ES-I3 (cell line): ENCODE data around the gene CR1L.
"Not testable (repeated sequence)": the region's sequence is repeated elsewhere in the genome, so short reads cannot be mapped to it uniquely, and the experiment has no call there.

ENCODE experiments used
- H3K36me3 ChIP-seq: 2 replicates; pipeline ENCODE4 v1.6.1; 2013; ENCODE audit warnings: mild to moderate bottlenecking, low read length, control low read depth, moderate library complexity; ENCODE audit not compliant: insufficient read depth
- H3K4me1 ChIP-seq: 2 replicates; pipeline ENCODE4 v1.6.1; 2013; ENCODE audit warnings: mild to moderate bottlenecking, control low read depth, low read length; ENCODE audit not compliant: insufficient read depth
- H3K9ac ChIP-seq: 2 replicates; pipeline ENCODE4 v1.6.1; 2013; ENCODE audit warnings: low read depth, mild to moderate bottlenecking, low read length, moderate library complexity
- H3K9me3 ChIP-seq: 2 replicates; pipeline ENCODE4 v1.6.1; 2013; ENCODE audit warnings: mild to moderate bottlenecking, low read length, moderate library complexity; ENCODE audit not compliant: control insufficient read depth, insufficient read depth

The CR1L gene

GRCh38 chr1:207753611-207754010 is 108.7 kb downstream of the CR1L start:
- Histone ChIP-seq H3K4me1 (peaks cover 24% of the 10 kb centered on the region), H3K9me3 (no peaks in the 10 kb centered on the region), H3K9ac (no peak overlapping the region), H3K36me3 (peaks cover 6% of the 10 kb centered on the region; the same call in 1 of the 2 replicates)

DNA sequence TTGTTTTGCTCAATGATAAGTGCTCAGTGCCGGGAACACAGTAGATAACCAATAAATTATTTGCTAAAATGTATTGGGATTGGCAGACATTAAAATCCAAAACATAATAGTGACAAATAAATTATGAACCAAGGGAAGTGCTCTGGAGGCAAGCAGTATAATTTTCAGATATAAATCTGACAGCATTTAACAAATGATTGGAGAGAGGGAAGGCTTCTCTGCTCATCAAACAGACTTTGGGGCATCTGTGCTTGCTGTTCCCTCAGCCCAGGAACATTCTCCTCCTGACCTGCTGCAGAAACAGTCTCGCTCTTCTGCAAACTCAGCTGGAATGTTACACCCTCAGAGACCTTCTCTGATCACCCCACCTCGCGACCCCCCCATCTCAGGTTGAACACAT is 109.1 kb downstream of the CR1L start:
- peaks cover 7% of the 10 kb centered on the region for H3K36me3 ChIP-seq
- H3K4me1 ChIP-seq, result peaks cover 20% of the 10 kb centered on the region
- H3K9me3 ChIP-seq, result no peaks in the 10 kb centered on the region
- no peak overlapping the region; the same call in 1 of the 2 replicates for H3K9ac ChIP-seq

- Histone ChIP-seq H3K9ac (no peak overlapping the region), H3K9me3 (no peaks in the 10 kb centered on the region), H3K36me3 (peaks cover 9% of the 10 kb centered on the region), H3K4me1 (peaks cover 18% of the 10 kb centered on the region)
Measured at GRCh38 chr1:207754974-207755700, 110.2 kb downstream of the CR1L start.

DNA sequence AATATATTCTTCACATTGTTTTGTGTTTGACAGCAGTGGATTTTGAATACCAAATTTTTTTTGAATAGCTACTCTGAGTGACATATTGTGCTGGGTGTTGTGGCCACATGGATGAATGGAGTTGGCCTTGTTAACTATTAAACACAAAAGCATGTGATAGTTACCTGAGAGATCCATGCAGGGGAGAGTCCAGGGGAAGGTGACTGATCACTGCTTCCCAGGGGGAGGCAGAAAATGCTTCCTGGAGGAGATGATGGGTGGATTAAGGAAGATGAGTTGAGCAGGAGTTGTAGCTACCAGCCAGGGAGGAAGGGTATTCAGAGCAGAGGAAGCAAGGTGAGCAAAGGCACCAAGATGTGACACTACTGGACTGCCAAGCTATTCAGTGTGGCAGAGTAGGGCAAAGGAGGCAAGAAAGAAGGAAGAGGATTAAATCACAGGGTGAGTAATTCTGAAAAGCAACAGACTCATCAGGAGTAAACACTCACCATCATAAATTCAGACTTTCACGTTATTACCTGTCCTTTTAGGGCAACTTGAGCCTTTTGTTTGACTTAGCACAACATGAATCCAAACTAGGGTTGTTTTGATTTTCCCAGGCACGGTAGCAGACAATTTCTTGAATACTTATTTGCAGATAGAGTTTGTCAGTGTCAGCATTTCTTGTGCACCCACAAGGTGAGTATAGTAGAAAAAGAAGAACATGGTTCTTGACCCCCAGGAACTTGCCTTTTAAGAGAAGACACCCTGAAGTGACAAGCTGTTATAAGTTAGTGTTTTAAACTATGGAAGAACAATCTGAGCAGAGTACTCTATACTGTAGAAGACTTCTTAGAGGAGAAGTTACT is 111.1 kb downstream of the CR1L start:
- Histone ChIP-seq H3K9me3 (no peaks in the 10 kb centered on the region), H3K36me3 (peaks cover 14% of the 10 kb centered on the region), H3K9ac (no peak overlapping the region), H3K4me1 (peaks cover 15% of the 10 kb centered on the region)

- H3K36me3 ChIP-seq, result peaks cover 37% of the 10 kb centered on the region
- H3K9ac ChIP-seq, result no peak overlapping the region
- no peaks in the 10 kb centered on the region for H3K4me1 ChIP-seq
- 0 out of 2 replicates have a peak, but pooled peaks cover 4% of the 10 kb centered on the region for H3K9me3 ChIP-seq
Measured at GRCh38 chr1:207762622-207763021, 117.7 kb downstream of the CR1L start.

DNA sequence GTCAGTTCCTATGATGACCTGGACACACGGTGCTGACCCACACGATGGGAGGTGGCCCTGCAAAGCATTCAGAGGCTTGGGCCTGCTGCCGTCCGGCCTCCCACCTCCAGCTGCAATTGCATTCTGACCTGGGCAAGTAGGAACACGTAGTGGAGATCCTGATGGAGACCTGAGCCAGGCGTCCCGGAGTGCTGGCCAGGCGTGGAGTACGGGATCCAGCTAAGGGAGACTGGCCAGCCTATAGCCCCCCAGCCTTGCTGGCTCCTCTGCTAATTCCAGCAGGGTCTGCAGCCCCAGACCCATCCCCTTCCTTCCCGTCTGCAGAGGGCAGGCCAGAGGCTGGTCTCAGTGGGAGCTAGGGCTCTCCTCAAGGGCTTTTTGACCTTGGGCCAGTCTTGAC is 118.2 kb downstream of the CR1L start:
- 0 out of 2 replicates have a peak, but pooled peaks cover 4% of the 10 kb centered on the region for H3K9me3 ChIP-seq
- H3K36me3 ChIP-seq, result peaks cover 33% of the 10 kb centered on the region
- no peaks in the 10 kb centered on the region for H3K4me1 ChIP-seq
- H3K9ac ChIP-seq, result no peak overlapping the region

DNA sequence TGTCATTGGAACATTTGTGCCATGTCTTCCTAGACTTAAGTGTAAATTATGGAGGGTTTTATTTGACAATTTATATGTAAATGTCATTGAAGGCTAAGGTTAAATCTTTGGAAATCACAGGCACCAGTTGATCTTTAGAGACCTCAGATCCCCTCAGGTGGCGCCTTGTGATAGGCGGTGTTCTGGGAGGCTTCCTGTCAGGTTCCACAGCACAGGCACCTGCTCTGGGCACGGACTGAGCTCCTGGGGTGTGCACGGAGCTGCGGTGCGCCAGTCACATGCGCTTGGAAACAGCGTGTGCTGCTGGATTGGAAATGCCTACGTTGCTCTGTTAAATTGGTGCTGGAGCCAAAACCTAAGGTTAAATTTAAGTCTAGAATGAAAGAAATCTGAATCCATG is 119.0 kb downstream of the CR1L start:
- peaks cover 35% of the 10 kb centered on the region for H3K36me3 ChIP-seq
- no peak overlapping the region for H3K9ac ChIP-seq
- H3K4me1 ChIP-seq, result no peaks in the 10 kb centered on the region
- 0 out of 2 replicates have a peak, but pooled peaks cover 4% of the 10 kb centered on the region for H3K9me3 ChIP-seq

DNA sequence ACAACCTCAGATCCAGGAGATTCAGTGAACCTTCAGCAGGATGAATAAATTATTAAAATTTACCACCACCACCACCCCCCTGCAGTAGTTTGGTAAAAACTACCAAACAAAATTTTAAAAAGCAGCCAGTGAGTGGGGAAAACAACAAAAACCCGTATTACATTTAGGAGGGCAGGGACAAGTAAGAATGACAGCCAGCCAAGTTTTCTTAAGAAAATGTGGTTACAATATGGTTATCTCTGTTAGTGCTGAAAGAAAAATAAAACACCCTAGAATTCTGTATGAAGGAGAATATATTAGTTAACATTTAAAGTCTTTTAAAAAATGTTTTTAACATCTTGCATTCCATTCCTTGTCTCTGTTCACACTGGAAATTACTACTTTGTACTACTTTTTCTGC is 121.6 kb downstream of the CR1L start:
- Histone ChIP-seq H3K36me3 (peaks cover 36% of the 10 kb centered on the region), H3K9me3 (0 out of 2 replicates have a peak, but pooled peaks cover 8% of the 10 kb centered on the region), H3K9ac (no peak overlapping the region), H3K4me1 (no peaks in the 10 kb centered on the region)

DNA sequence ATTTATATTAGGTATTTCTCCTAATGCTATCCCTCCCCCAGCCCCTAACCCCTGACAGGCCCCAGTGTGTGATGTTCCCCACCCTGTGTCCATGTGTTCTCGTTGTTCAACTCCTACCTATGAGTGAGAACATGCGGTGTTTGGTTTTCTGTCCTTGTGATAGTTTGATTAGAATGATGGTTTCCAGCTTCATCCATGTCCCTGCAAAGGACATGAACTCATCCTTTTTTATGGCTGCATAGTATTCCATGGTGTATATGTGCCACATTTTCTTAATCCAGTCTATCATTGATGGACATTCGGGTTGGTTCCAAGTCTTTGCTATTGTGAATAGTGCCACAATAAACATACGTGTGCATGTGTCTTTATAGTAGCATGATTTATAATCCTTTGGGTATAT is 125.6 kb downstream of the CR1L start:
- H3K36me3 ChIP-seq, result peaks cover 21% of the 10 kb centered on the region
- H3K9ac ChIP-seq, H3K9me3 ChIP-seq, H3K4me1 ChIP-seq: not testable (repeated sequence)
